NCI-H2107 (cell line): ENCODE measurements around the gene FAIM2.

Experiments
- DNase-seq: peaks from one replicate; lab custom pipeline; 2025; lab: John Stamatoyannopoulos, UW

The FAIM2 gene

GRCh38 chr12:49917166-49917787, 13.6 kb upstream of the FAIM2 start:
- DNase-seq: no peak

DNA sequence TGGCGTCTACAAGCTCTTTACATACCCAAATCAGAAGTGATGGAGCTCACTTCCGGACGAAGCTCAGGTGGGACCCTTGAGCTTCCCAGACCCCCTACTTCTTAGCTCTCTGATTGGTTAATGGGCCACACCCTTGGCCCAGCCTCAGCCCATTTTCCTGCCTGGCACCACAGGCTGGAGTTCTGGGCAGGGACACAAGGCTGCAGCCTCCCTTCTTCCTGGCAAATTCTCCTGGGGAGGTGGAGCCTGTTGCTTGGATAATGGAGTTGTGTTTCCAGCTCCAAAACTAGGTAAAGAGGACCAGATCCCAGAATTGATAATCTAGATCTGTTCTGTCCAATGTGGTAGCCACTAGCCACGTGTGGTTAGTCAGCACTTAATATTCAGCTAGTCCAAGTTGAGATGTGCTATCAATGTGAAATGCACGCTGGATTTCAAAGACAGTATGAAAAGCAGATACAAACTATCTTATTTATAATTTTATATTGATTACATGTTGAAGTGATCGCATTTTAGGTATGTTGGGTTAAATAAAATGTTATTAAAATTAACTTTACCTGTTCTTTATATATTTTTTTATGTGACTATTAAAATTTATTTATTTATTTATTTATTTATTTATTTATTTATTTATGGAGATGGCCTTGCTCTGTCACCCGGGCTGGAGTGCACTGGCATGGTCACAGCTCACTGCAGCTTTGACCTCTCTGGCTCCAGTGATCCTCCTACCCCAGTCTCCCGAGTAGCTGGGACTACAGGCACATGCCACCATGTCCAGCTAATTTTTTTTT, 12.6 kb upstream of the FAIM2 start:
- DNase-seq: no peak

DNA sequence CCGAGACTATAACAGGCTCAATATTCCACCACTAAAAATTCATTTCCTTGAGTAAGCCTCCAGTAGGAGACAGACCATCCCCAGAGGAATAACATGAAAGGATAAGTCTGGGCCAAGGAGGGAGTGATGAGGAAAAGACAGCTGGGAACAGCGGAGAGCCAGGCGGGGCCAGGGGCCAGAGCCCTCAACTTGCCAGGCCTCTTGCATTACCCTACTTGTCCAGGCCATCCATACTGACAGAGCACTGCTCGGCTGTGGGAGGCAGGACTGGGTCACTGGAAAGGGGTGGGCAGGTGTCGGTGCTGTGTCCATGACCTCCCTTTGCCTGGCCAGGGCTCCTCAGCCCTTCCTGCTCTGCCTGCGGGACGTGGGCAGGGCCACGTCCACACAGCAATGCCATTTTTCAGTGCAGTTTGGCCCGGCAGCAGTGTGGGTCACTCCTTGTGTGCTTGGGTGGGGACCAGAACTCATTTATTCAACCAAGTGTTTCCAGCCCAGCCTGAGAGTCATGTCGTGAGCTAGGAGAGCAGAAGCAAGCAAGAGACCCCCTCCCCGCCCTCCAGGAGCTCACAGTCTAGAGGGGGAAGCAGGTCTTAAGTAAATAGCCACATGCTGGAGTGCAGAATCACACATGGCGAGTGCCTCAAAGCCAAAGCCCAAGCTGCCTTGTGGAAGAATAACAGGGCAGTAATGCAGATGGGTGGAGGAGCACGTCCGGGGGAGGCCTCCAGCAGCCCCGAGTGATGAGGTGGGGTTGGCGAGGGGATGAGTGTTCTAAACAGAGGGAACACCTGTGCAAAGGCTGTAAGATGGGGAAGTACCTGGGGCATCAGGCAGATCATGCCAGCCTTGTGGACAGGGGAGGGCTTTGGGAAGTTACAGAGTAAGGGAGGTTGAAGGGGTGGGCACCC, 8.9 kb upstream of the FAIM2 start:
- no peak for DNase-seq

DNA sequence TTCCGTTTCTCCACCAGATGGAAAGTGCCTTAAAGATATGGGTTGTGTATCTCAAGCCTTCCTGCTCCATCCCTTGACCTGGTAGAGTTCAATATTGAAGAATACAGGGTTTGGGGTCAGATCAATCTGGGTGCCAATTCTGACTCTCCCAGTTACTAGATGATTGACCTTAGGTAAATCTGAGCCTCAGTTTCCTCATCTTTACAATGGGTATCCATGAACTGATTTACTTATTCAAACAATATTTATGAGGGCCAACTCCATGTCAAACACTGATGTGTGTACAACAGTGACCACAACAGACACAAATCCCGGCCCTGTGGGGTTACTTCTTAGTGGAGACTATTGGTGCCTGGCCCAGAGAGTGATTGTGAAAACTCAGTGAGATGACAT, 7.5 kb upstream of the FAIM2 start:
- no peak for DNase-seq

DNA sequence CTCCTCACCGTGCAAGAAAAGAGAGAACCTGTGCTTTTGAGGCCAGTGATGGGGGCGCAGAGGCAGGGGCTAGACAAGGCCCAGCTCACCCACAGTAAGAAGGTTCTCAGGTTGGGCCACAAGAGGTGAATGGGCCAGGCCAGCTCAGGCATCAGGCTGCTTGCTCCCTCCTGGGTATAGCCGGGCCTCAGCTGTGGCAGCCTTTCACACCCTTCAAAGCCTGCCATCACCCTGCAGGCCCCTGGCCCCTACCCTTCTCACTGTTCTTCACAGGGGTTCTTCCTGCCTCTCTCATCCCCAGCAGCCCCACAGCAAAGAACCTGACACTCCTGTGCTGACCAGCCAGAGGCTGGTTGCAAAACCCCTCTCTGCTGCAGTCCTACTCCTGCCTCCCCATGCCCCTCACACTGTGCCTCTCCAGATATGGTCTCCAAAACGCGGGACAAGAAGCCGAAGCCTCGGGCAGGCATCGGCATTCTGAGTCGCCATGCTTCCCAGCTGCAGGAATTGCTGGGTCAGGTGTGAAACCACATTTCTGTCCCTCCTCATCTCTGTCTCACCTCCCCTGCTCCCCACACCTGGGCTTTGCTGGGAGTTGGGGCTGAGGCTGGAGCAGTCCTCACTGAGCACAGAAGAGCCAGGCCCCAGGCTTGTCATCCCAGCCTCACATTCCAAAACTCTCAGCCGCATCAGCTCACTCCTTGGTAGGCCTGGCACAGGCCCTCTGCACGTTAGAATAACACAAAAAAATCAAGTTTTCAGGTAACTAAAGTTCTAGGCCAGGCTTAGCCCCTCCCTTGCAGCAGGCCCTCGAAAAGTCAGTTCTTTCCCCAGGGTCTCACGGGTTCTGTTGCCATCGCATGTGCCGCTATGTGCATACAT, 6.9 kb upstream of the FAIM2 start:
- no peak for DNase-seq

- DNase-seq: peak; percentile 37
Measured at GRCh38 chr12:49909826-49910225, 6.1 kb upstream of the FAIM2 start.

DNA sequence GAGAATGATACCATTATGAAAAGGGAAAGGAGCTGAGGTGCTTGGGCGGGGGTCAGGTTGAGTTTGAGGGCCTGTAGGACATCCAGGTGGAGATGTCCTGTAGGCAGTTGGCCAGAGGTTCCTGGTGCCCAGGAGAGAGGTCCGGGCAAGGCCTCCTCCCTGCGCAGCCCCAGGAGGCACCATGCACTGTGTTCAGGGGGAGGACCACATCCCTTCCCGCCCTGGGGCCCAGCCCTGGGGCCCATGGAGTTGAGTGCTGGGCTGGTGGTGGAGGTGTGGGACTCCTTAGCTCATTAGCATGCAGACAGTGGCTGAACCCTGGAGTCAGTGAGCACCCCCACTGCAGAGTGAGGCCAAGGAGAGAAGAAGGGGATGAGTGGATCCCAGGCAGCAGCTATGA, 5.7 kb upstream of the FAIM2 start:
- no peak for DNase-seq

GRCh38 chr12:49907352-49907751, 3.7 kb upstream of the FAIM2 start:
- no peak for DNase-seq

DNA sequence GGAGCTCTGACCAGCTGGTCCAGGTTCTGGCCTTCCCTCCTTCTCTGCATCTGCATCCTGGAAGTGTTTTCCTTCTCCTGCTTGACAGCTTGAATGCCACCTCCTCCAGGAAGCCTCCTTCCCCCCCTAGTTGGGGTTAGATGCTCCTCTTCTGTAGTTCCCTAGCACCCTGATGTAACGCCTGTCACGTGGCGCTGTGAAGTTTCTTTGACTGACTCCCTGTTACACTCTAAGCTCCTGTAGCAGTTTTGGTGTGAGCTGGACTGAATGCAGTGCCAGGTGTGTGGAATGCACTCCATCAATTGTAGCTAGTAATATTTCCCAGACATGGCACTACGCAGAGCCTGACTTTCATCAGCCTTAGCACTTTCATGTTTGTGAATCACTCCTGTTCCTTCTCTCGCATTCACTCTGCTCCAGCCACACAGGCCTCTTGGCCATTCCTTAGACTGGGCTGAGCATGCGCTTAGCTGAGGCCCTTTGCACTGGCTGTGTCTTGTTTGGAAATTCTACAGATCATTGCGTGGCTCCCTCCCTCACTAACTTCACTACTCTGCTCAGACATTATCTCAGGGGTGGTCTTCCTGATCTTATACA, 2.1 kb upstream of the FAIM2 start:
- DNase-seq: no peak

DNA sequence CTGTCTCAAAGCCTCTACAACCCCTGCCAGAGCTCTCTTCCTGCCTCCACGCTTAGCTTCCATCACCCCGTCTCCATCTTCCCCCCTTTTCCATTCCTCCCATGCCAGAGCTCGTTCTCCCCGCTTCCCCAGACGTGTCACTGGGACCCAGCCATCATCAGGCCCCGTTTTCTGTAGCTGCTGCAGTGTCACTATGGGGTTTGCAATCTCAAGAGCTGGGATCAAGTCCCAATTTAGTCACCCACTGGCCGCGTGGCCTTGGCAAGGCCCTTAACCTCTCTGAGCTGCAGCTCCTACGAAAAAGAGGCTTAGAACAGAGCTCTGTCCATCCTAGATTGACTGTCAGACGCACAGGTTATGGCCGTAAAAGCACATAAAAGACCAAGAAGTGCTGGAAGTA, 901 bp upstream of the FAIM2 start:
- DNase-seq: no peak

DNA sequence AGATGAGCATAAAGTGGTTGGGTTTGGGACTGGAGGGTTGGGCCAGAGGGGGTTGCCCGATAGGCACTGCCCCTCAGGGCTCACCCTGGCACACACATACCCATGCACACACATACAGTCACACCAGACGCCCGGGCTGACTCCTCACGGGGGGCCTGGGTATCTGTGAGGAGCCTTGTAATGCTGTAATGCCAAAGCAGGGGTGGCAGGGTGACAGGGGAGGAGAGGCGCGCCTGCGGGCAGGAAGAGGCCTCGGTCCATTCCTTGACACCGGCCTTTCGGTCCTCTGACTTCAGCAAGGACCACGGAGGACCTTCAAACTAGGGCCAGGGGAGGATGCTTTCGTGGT, 375 bp downstream of the FAIM2 start:
- no peak for DNase-seq

DNA sequence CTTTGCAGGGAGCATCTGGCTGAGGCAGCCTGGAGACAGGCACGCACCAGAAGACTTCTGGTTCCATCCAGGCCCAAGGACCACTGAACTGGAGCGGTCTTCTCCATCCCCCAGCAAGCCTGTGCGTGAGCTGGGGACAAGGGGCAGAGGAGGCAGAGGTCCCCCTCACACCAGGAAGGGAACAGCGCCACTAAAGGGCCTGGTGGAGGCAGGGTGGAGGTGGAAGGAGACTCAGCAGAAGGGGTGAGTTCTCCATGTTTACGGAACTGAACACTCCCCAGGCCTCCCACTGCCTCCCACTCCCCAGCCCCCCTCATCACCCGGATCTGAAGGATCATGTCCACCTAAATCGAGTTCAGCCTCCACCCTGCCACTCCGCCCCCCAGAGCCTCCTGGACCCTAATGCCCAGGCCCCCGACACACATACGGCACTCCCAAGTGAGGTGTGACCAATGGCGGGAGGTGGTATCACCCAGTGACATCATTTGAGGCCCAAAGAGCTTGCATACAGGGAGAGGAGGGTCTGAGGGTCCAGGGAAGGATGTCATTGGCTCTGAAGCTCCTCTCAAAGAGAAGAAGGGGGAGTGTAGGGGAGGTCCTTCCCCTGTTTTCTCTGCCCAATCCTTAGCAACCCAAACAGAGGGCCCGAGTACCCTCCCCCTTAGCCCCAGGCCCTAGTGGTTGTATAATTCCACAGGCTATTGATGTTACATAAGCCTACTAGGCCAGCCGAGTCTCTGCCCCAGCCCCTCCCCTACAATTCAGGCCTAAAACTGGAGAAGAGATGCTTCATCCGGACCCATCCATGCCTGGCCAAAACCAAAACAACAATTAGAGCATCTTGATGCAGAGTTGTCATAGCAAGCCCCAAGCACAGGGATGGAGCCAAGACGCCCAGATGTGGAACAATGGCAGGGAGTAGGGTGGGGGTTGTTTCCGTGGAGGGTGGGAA, 1.0 kb downstream of the FAIM2 start:
- DNase-seq: no peak

GRCh38 chr12:49901986-49902385, 1.7 kb downstream of the FAIM2 start:
- no peak for DNase-seq

GRCh38 chr12:49901026-49901425, 2.7 kb downstream of the FAIM2 start:
- no peak for DNase-seq

- DNase-seq: no peak
Measured at GRCh38 chr12:49900371-49900770, 3.3 kb downstream of the FAIM2 start.

GRCh38 chr12:49899921-49900320, 3.8 kb downstream of the FAIM2 start:
- no peak for DNase-seq

DNA sequence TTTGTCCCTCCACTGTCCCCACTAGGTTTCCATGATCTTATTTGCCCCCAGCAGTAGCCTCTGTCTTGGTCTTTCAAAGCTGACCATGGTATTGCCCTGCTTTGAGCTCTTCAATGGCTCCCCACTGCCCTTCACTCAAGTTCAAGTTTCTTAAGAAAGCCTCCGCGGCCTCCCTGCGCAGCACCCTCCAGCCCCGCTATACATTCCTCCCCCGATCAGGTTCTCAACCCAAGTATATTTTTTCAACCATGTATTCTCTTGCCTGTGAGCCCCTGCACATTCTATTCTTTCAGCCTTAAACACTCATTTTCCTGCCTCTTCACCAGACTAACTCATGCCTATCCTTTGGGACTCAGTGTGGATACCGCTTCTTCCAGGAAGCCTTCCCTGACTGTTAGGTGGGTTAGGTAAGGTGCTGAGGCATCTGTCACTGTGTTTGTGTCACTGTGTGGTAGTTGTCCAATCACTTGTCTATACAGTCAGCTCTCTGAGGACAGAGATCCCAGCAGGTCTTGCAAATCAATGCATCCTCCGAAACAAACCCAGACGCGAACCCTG, 4.3 kb downstream of the FAIM2 start:
- no peak for DNase-seq

DNA sequence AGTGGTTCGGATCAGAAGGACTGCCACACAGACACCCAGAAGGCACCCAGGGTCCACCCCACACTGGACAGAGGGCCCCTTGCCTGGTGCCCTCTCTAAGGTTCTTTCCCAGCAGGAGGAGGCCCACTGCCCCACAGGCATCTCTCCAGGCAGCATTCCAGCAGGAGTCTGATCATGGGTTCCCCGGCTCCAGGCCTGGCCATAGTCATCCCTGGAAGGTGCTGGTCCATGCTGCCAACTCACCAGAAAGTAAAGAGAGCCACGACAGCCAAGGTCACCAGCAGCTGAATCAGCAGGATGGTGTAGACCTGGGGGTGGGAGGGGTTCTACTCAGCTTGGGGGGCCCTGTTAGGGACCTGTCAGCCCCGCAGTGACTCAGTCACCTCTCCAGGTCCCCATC, 6.4 kb downstream of the FAIM2 start:
- no peak for DNase-seq

GRCh38 chr12:49895773-49896172, 7.9 kb downstream of the FAIM2 start:
- DNase-seq: no peak

GRCh38 chr12:49894751-49895148, 8.9 kb downstream of the FAIM2 start:
- no peak for DNase-seq
